K562 (cell line): Measurements from ENCODE around the gene PELI3. TPM values are rescaled to one million over a fixed set of nuclear protein-coding genes. Genes with fewer than 3 reads are reported as not detected.

ENCODE experiments used
- ATAC-seq: fragments of 200-7000 bp; cut with Tn5 transposase; 3 replicates; pipeline ENCODE4 v1.9.1; 2020; ENCODE audit warnings: moderate library complexity
- BruUV-seq: library from RNA; stranded (reverse); fragments of 400-500 nt; replicated peaks from 2 replicates; lab custom pipeline; 2021; lab: Mats Ljungman, UMichigan
- CTCF ChIA-PET: fragments of 300-600 bp; formaldehyde crosslinking; extraction: SDS; loops from one replicate; lab custom pipeline; 2021; ENCODE audit warnings: low intra/inter-chr PET ratio; lab: Yijun Ruan, JAX
- POLR2A ChIA-PET: fragments of 300-600, 350-650 bp; sonication (Branson Sonifier 250); formaldehyde crosslinking; extraction: SDS; loops from one replicate; lab custom pipeline; 2021; ENCODE audit warnings: antibody characterized with exemption, inconsistent platforms; lab: Yijun Ruan, JAX
- DNase-seq, 4 experiments: peaks; one replicate each; pipeline versions ENCODE4 v3.0.0 to v3.0.0-alpha.2; 2011 to 2018; ENCODE audit warnings: low spot score in 3 of 4, mixed read lengths in 3 of 4; ENCODE audit errors: extremely low read depth in 1 of 4
- FAIRE-seq: peaks from 2 replicates; lab custom pipeline; 2011; peaks lifted over from hg19 to GRCh38; lab: Jason Lieb, UNC
- H2AFZ ChIP-seq: 2 replicates; pipeline ENCODE4 v1.6.0; 2011; ENCODE audit warnings: low read depth, low read length, control low read depth, inconsistent platforms
- H3K27ac ChIP-seq: fragments of 200-600 bp; 3 replicates; pipeline ENCODE4 v1.8.0; 2011; ENCODE audit warnings: low read depth, mild to moderate bottlenecking, control low read depth, inconsistent platforms, low read length, moderate library complexity, mixed read lengths; ENCODE audit errors: extremely low read depth
- H3K27me3 ChIP-seq, 2 experiments: fragments of 300-600 bp in 1 of 2; 2 replicates in 1 of 2; 3 replicates in 1 of 2; pipeline versions ENCODE4 v1.6.0 to v1.8.0; 2011; ENCODE audit warnings: inconsistent platforms in 2 of 2, low read length in 2 of 2, mild to moderate bottlenecking in 1 of 2, mixed read lengths in 1 of 2, moderate library complexity in 1 of 2; ENCODE audit not compliant: control insufficient read depth in 2 of 2, insufficient read depth in 2 of 2
- H3K36me3 ChIP-seq: fragments of 300-600 bp; 3 replicates; pipeline ENCODE4 v1.8.0; 2011; ENCODE audit warnings: mild to moderate bottlenecking, low read length, inconsistent platforms; ENCODE audit not compliant: control insufficient read depth, insufficient read depth
- H3K4me1 ChIP-seq, 2 experiments: fragments of 200-600 bp in 1 of 2; replicated peaks in 1 of 2; 2 replicates in 1 of 2; 3 replicates in 1 of 2; pipeline versions ENCODE4 v1.5.1 to v1.8.0; 2011; ENCODE audit warnings: inconsistent platforms in 2 of 2, low read length in 2 of 2, mild to moderate bottlenecking in 1 of 2, mixed read lengths in 1 of 2, moderate library complexity in 1 of 2; ENCODE audit not compliant: control insufficient read depth in 2 of 2, insufficient read depth in 2 of 2
- H3K4me2 ChIP-seq: 2 replicates; pipeline ENCODE4 v1.6.1; 2011; ENCODE audit warnings: low read length, control low read depth, inconsistent platforms, mixed read lengths; ENCODE audit not compliant: insufficient read depth
- H3K4me3 ChIP-seq: fragments of 200-600 bp; sonication (generic), shearing (Covaris generic); 2 replicates; pipeline ENCODE4 v1.5.1; 2016; ENCODE audit warnings: control low read depth, inconsistent platforms
- H3K79me2 ChIP-seq: fragments of 200-600 bp; 3 replicates; pipeline ENCODE4 v1.8.0; 2011; ENCODE audit warnings: low read length, inconsistent platforms; ENCODE audit not compliant: control insufficient read depth, insufficient read depth
- H3K9ac ChIP-seq, 2 experiments: 2 replicates each; pipeline versions ENCODE4 v1.6.0 to v1.6.1; 2011; ENCODE audit warnings: low read depth in 2 of 2, low read length in 2 of 2, control low read depth in 1 of 2, inconsistent platforms in 1 of 2, mild to moderate bottlenecking in 1 of 2, mixed read lengths in 1 of 2; ENCODE audit not compliant: insufficient read depth in 1 of 2
- H3K9me1 ChIP-seq: one replicate; pipeline ENCODE4 v1.6.0; 2011; ENCODE audit warnings: inconsistent platforms, mild to moderate bottlenecking, low read length, moderate library complexity; ENCODE audit not compliant: control insufficient read depth, insufficient read depth
- H3K9me3 ChIP-seq: replicated peaks from 2 replicates; pipeline ENCODE4 v1.5.1; 2011; ENCODE audit warnings: low read depth, low read length, inconsistent platforms; ENCODE audit not compliant: control insufficient read depth, insufficient read depth
- H4K20me1 ChIP-seq: replicated peaks from 2 replicates; pipeline ENCODE4 v1.6.1; 2011; ENCODE audit warnings: low read length, inconsistent platforms, mixed read lengths; ENCODE audit not compliant: control insufficient read depth, insufficient read depth
- ADNP ChIP-seq: fragments of 200-800 bp; sonication (Bioruptor generic); IDR thresholded peaks from 2 replicates; pipeline ENCODE4 v1.6.1; 2016; ENCODE audit warnings: missing genetic modification characterization, missing compliant biosample characterization
- FOS ChIP-seq: IDR thresholded peaks from 3 replicates; pipeline ENCODE4 v1.6.1; 2011; ENCODE audit not compliant: insufficient read length; ENCODE audit errors: extremely low read depth
- HCFC1 ChIP-seq: IDR thresholded peaks from 2 replicates; pipeline ENCODE4 v1.6.1; 2012; ENCODE audit warnings: low read depth, low read length, improper control_type of control experiment
- HLTF ChIP-seq: fragments of 450-650 bp; IDR thresholded peaks from 2 replicates; pipeline ENCODE4 v1.6.1; 2016
- JUNB ChIP-seq: fragments of 450-650 bp; formaldehyde crosslinking; conservative IDR thresholded peaks from 2 replicates; pipeline ENCODE4 v1.4.0; 2020; ENCODE audit warnings: mild to moderate bottlenecking
- MECOM ChIP-seq: fragments of 250-450 bp; sonication (Bioruptor Pico); IDR thresholded peaks from 2 replicates; pipeline ENCODE4 v1.8.0; 2022; ENCODE audit warnings: inconsistent platforms
- NR1H2 ChIP-seq: sonication (generic); formaldehyde crosslinking; IDR thresholded peaks from 2 replicates; pipeline ENCODE4 v1.4.0; 2020; ENCODE audit warnings: mild to moderate bottlenecking, missing genetic modification reagents
- POLR2AphosphoS5 ChIP-seq: IDR thresholded peaks from 2 replicates; pipeline ENCODE4 v1.6.1; 2011; ENCODE audit warnings: mild to moderate bottlenecking, low read depth, low read length, moderate library complexity; ENCODE audit not compliant: control insufficient read depth, insufficient read depth
- RBM39 ChIP-seq: fragments of 200-400 bp; formaldehyde crosslinking; optimal IDR thresholded peaks from 2 replicates; pipeline ENCODE3; 2018; ENCODE audit warnings: low read depth, low read length
- TAF7 ChIP-seq: fragments of 450-650 bp; IDR thresholded peaks from 2 replicates; pipeline ENCODE4 v1.6.1; 2016; ENCODE audit warnings: missing genetic modification characterization, missing compliant biosample characterization
- ZC3H11A ChIP-seq: IDR thresholded peaks from 2 replicates; pipeline ENCODE4 v1.6.1; 2012; ENCODE audit warnings: low read depth, low read length, improper control_type of control experiment
- ZNF232 ChIP-seq: sonication (generic); formaldehyde crosslinking; IDR thresholded peaks from 2 replicates; pipeline ENCODE4 v1.8.0; 2022; ENCODE audit warnings: mild to moderate bottlenecking, missing genetic modification reagents
- WGBS: fragments of 100-300 bp; shearing (Covaris generic); methylation state at CpG from one replicate; pipeline ENCODE4 v1.1.6; 2016; ENCODE audit warnings: low coverage, mixed read lengths; ENCODE audit not compliant: insufficient coverage; ENCODE audit errors: missing lambda C conversion rate; 5-methylcytosine and 5-hydroxymethylcytosine counted together
- in situ Hi-C: fragments of 300-500 bp; cut with MboI; formaldehyde crosslinking; loops from 4 replicates; pipeline ENCODE4 v1.15.0; 2018; ENCODE audit warnings: inconsistent platforms, mixed read lengths
- intact Hi-C: fragments of 100-400 bp; cut with micrococcal nuclease; formaldehyde crosslinking; loops from 2 replicates; pipeline ENCODE4 v1.14.2; 2022
- polyA plus RNA-seq, 8 experiments: library from polyadenylated mRNA; depleted of rRNA in 4 of 8; stranded (reverse) in 5 of 8; unstranded in 3 of 8; fragments of >200 nt; fragmentation: Nextera tagmentation in 2 of 8; fragmentation: Illumina TruSeq in 1 of 8; extraction: Ambion mirVana in 2 of 8; extraction: Trizol in 1 of 8; gene quantifications; 2 replicates each; pipeline versions ENCODE4 v1.2.1 to v1.2.3, GENCODE V29; 2011 to 2014; ENCODE audit warnings: inconsistent platforms in 1 of 8, missing spikeins in 1 of 8
- total RNA-seq, 7 experiments: library from RNA; depleted of rRNA in 6 of 7; stranded (reverse); fragments of >200 nt in 6 of 7; fragmentation: Illumina TruSeq in 2 of 7; extraction: Trizol in 2 of 7; gene quantifications; 2 replicates each; pipeline versions ENCODE4 v1.2.1 to v1.2.3, GENCODE V29; 2011 to 2021; ENCODE audit warnings: low replicate concordance in 1 of 7
- TF ChIP-seq, protein P1 (sequence below): fragments of 450-650 bp; IDR thresholded peaks from 2 replicates; pipeline ENCODE4 v1.6.1; 2016; ENCODE audit warnings: borderline replicate concordance
- TF ChIP-seq, protein P2 (sequence below): IDR thresholded peaks from 3 replicates; pipeline ENCODE4 v1.6.1; 2011; ENCODE audit warnings: borderline replicate concordance, mild to moderate bottlenecking; ENCODE audit not compliant: insufficient read length, insufficient read depth
- TF ChIP-seq, protein P3 (sequence below): sonication (generic); formaldehyde crosslinking; IDR thresholded peaks from 2 replicates; pipeline ENCODE4 v1.8.0; 2023; ENCODE audit warnings: mild to moderate bottlenecking, missing genetic modification reagents

Gene PELI3
- total and polyA plus RNA-seq, 9 of the 15 experiments (the other 6 are each of a cell fraction or from before 2014, with no cell fraction given) = 0.17 to 4.2 (median 1.9) TPM

DNA sequence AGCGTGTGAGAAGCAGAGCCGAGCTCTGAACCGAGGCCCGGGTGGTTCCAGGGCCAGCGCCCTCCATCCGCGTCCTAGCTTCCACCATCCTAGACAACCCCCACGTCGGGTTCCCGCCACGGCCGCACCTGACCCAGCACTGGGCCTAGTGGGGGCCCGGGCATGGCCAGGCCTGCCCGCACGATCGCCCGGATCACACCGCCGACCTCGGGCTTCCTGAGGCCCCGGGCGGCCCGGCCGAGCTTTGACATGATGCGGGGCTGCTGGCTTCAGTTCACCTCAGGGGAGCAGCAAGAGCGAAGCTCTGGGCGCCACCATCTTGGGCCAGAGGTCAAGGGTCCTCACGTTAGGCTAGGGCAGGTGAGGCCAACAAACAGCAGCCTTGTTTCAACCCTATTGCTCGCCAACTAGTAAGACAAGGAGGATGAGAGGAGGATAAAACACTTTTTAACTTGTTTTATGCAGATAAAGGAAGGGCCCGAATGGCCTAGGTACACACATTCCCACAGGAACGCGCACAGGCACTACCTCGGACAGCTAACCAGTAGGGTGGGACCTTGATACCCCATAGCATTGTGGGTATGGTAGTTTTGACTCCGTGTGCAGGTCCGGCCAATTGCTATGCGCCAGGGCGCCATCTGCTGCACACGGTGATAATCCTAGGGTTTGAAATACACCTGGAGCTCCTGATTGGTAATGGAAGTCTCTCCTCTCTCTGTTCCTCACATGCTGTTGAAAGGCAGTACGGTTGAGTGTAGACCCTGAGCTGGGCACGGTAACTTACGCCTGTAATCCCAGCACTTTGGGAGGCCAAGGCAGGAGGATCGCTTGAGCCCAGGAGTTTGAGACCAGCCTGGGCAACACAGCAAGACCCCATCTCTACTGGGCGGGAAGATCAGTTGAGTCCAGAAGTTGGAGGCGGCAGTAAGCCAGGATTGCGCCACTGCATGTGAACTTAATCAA is 27.9 kb upstream of the PELI3 start, which contains the start of gene MRPL11:
Gene MRPL11 (minus strand): TSS at position 345 of the 963 bp plus-strand sequence. CDS start 94 bp downstream, at position 251.
- peaks cover 26% of the 10 kb centered on the region for H3K36me3 ChIP-seq
- peaks cover 16% of the 10 kb centered on the region for H3K79me2 ChIP-seq
- CTCF ChIA-PET = interaction anchor here (0.6 to 2.1 kb wide), 9 partner anchors 21 to 240 kb away, joined by 3 to 21 read pairs (median 4); no protein-coding TSS in a partner anchor
- POLR2A ChIA-PET = interaction anchor here (0.6 to 1.9 kb wide), 13 partner anchors 8 to 775 kb away, joined by 3 to 9 read pairs (median 3); partner anchors contain the start of genes DPP3 and PELI3
- 3% methylated on average over 43 of the region's 45 CpGs for WGBS
- H3K4me2 ChIP-seq = peak within 1 kb of the TSS; percentile 92
- in situ Hi-C loops = no loop called here
- peak within 1 kb of the TSS; percentile 89 for H3K27ac ChIP-seq
- H2AFZ ChIP-seq = peak within 1 kb of the TSS; percentile 97
- FAIRE-seq (peak; percentile 100), ATAC-seq (peak; percentile 99), DNase-seq (peak; percentile 93 to 96 (median 95))
- H3K4me3 ChIP-seq = peak within 1 kb of the TSS; percentile 86
- H3K27me3 ChIP-seq = peaks cover 0 to 10% of the 10 kb centered on the region in 2 experiments; a peak in 2 of 5 replicates
- intact Hi-C loops = loop anchor here (1.0 to 5.0 kb wide), 2 partner anchors 42 to 239 kb away; partner anchors contain the start of genes DPP3 and RBM4B
- no peaks in the 10 kb centered on the region for H3K9me1 ChIP-seq
- no peaks in the 10 kb centered on the region for H3K9me3 ChIP-seq
- H4K20me1 ChIP-seq = no peaks in the 10 kb centered on the region
- peak within 1 kb of the TSS; percentile 77 to 93 for H3K9ac ChIP-seq
- H3K4me1 ChIP-seq = peaks cover 3 to 12% of the 10 kb centered on the region in 2 experiments; a peak in 3 of 5 replicates
- no TSS peak for BruUV-seq
- TF ChIP-seq, protein P1, sequence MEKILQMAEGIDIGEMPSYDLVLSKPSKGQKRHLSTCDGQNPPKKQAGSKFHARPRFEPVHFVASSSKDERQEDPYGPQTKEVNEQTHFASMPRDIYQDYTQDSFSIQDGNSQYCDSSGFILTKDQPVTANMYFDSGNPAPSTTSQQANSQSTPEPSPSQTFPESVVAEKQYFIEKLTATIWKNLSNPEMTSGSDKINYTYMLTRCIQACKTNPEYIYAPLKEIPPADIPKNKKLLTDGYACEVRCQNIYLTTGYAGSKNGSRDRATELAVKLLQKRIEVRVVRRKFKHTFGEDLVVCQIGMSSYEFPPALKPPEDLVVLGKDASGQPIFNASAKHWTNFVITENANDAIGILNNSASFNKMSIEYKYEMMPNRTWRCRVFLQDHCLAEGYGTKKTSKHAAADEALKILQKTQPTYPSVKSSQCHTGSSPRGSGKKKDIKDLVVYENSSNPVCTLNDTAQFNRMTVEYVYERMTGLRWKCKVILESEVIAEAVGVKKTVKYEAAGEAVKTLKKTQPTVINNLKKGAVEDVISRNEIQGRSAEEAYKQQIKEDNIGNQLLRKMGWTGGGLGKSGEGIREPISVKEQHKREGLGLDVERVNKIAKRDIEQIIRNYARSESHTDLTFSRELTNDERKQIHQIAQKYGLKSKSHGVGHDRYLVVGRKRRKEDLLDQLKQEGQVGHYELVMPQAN = peak; percentile 82; the same call in 1 of the 2 replicates
- peak; percentile 64; the same call in 1 of the 2 replicates for TF ChIP-seq POLR2AphosphoS5
- TF ChIP-seq ADNP = no peak
- TF ChIP-seq, protein P2, sequence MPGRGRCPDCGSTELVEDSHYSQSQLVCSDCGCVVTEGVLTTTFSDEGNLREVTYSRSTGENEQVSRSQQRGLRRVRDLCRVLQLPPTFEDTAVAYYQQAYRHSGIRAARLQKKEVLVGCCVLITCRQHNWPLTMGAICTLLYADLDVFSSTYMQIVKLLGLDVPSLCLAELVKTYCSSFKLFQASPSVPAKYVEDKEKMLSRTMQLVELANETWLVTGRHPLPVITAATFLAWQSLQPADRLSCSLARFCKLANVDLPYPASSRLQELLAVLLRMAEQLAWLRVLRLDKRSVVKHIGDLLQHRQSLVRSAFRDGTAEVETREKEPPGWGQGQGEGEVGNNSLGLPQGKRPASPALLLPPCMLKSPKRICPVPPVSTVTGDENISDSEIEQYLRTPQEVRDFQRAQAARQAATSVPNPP = no peak
- no peak for TF ChIP-seq HLTF
- peak; percentile 98 for TF ChIP-seq HCFC1
- no peak for TF ChIP-seq RBM39
- peak; percentile 72 for TF ChIP-seq TAF7 (tag)
- TF ChIP-seq NR1H2 (CRISPR knock-in tag) = no peak
- TF ChIP-seq ZNF232 = peak; percentile 16; the same call in 1 of the 2 replicates
- TF ChIP-seq ZC3H11A = no peak
- TF ChIP-seq, protein P3, sequence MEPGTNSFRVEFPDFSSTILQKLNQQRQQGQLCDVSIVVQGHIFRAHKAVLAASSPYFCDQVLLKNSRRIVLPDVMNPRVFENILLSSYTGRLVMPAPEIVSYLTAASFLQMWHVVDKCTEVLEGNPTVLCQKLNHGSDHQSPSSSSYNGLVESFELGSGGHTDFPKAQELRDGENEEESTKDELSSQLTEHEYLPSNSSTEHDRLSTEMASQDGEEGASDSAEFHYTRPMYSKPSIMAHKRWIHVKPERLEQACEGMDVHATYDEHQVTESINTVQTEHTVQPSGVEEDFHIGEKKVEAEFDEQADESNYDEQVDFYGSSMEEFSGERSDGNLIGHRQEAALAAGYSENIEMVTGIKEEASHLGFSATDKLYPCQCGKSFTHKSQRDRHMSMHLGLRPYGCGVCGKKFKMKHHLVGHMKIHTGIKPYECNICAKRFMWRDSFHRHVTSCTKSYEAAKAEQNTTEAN (CRISPR knock-in tag) = 0 out of 2 replicates have a peak, but pooled peaks have one; percentile 77
- no peak for TF ChIP-seq JUNB (CRISPR knock-in tag)
- TF ChIP-seq MECOM (CRISPR knock-in tag) = no peak
- TF ChIP-seq FOS = no peak
